Transverse colon (tissue), 4 donors: ENCODE data around the gene C11orf24.
"Not testable (repeated sequence)": the region's sequence is repeated elsewhere in the genome, so short reads cannot be mapped to it uniquely, and the experiment has no call there.

Experiments
- CTCF ChIP-seq, 5 experiments: fragments of 200-600 bp in 3 of 5; fragments of 450-650 bp in 2 of 5; sonication (generic) in 3 of 5; IDR thresholded peaks; 1 replicate in 2 of 5; 2 replicates in 3 of 5; pipeline ENCODE4 v1.5.1; 2016 to 2017; ENCODE audit warnings: antibody characterized with exemption in 5 of 5, inconsistent platforms in 3 of 5, mild to moderate bottlenecking in 2 of 5, moderate library complexity in 1 of 5
- EP300 ChIP-seq: sonication (generic); formaldehyde crosslinking; IDR thresholded peaks from one replicate; pipeline ENCODE4 v1.6.1; 2017; ENCODE audit warnings: antibody characterized with exemption, low read depth
- POLR2A ChIP-seq: fragments of 450-650 bp; IDR thresholded peaks from one replicate; pipeline ENCODE4 v1.6.1; 2016; ENCODE audit warnings: antibody characterized with exemption, mild to moderate bottlenecking, moderate library complexity
- POLR2AphosphoS5 ChIP-seq, 3 donors: sonication (generic); formaldehyde crosslinking; IDR thresholded peaks; one replicate each; pipeline ENCODE4 v1.6.1; 2016; ENCODE audit warnings: antibody characterized with exemption in 3 of 3

- not testable (repeated sequence) for TF ChIP-seq CTCF (IDR thresholded peaks at IDR 0.05); POLR2A; EP300; POLR2AphosphoS5 (IDR thresholded peaks at IDR 0.05)
Observed at GRCh38 chr11:68243847-68244246, 27.9 kb downstream of the C11orf24 start.
